Aorta (tissue), 5 donors: ENCODE measurements around the gene SCN2A. TPM values are rescaled to one million over a fixed set of nuclear protein-coding genes. Genes with fewer than 3 reads are reported as not detected.

Experiments used
- ATAC-seq: fragments of 200-7000 bp; cut with Tn5 transposase; one replicate; pipeline ENCODE4 v1.9.1; 2022; ENCODE audit warnings: moderate library complexity; ENCODE audit not compliant: low FRiP score
- DNase-seq, 2 donors: peaks; one replicate each; pipeline ENCODE4 v3.0.0-alpha.2; 2020
- H3K27ac ChIP-seq, 2 donors: one replicate each; pipeline ENCODE4 v1.5.1; 2013; ENCODE audit warnings: low read length in 2 of 2, mild to moderate bottlenecking in 2 of 2, moderate library complexity in 2 of 2, control low read depth in 1 of 2, inconsistent platforms in 1 of 2, low read depth in 1 of 2
- H3K27me3 ChIP-seq, 2 donors: one replicate each; pipeline ENCODE4 v1.6.1; 2013; ENCODE audit warnings: control low read depth in 1 of 2, low read length in 1 of 2, mild to moderate bottlenecking in 1 of 2, moderate library complexity in 1 of 2; ENCODE audit not compliant: insufficient read depth in 2 of 2, control insufficient read depth in 1 of 2
- H3K36me3 ChIP-seq, 2 donors: one replicate each; pipeline ENCODE4 v1.6.1; 2013; ENCODE audit warnings: control low read depth in 1 of 2, low read length in 1 of 2, mild to moderate bottlenecking in 1 of 2; ENCODE audit not compliant: insufficient read depth in 2 of 2, control insufficient read depth in 1 of 2
- H3K4me1 ChIP-seq, 2 donors: one replicate each; pipeline ENCODE4 v1.6.1; 2013; ENCODE audit warnings: low read length in 2 of 2, control low read depth in 1 of 2, mild to moderate bottlenecking in 1 of 2, moderate library complexity in 1 of 2; ENCODE audit not compliant: insufficient read depth in 2 of 2, control insufficient read depth in 1 of 2
- H3K4me3 ChIP-seq, 2 donors: one replicate each; pipeline ENCODE4 v1.5.1; 2013; ENCODE audit warnings: low read length in 2 of 2, control low read depth in 1 of 2, mild to moderate bottlenecking in 1 of 2
- H3K9me3 ChIP-seq: one replicate; pipeline ENCODE4 v1.6.1; 2013; ENCODE audit warnings: mild to moderate bottlenecking, low read length; ENCODE audit not compliant: control insufficient read depth
- WGBS, 2 donors: extraction: QIAGEN DNeasy Blood & Tissue Kit; methylation state at CpG; one replicate each; pipeline ENCODE4 v1.1.7; 2013; 5-methylcytosine and 5-hydroxymethylcytosine counted together
- intact Hi-C, 2 donors: fragments of 100-400 bp; cut with DNase I; formaldehyde crosslinking; loops; one replicate each; pipeline versions ENCODE4 v1.14.2 to v1.15.0; 2022
- polyA plus RNA-seq, 2 donors: library from polyadenylated mRNA; stranded (reverse); fragments of 200-250 nt; gene quantifications; one replicate each; pipeline ENCODE4 v1.2.3, GENCODE V29; 2013
- total RNA-seq, 2 donors: library from RNA; stranded (reverse); fragmentation: NEBNext Ultra II Directional; extraction: Animal tissue kit (Norgen Biotek cat#: 25700); gene quantifications; one replicate each; pipeline ENCODE4 v1.2.1, GENCODE V29; 2021
- donor health status: healthy with polysubstance abuse.
- donor health status: Bipolar disorder and iron deficiency.
- donor health status: DM: no; HTN: no; CAD: no.
- donor health status: DM: no; HTN: no; CAD: no.
- donor health status: DM: yes; HTN: yes; CAD: no.

Gene SCN2A
- total and polyA plus RNA-seq, 4 donors, result 0.15 to 0.81 (median 0.63) TPM; not detected in 1

DNA sequence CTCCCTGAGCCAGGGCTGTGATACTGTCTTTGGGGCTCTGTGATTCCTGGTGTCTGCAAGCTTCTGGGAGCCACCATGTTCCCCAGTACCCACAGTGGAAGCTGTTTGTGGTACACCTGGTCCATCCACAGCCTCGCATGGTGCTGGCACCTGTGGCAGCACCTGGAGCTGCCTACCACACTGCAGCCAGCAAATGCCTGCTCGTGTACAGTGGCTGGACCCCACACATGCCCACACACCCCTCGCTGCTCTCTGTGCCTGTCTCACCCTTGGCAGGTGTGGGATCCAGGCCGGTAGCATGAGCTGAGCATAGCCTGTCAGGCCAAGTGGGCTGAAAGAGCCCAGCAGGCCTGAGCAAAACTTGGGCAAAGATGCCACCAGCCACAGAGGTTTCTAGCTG is 188.5 kb downstream of the SCN2A start:
- Histone ChIP-seq H3K27ac (no peak overlapping the region), H3K36me3 (no peaks in the 10 kb centered on the region), H3K4me1 (no peaks in the 10 kb centered on the region), H3K9me3 (peaks cover 4% of the 10 kb centered on the region), H3K4me3 (no peak overlapping the region), H3K27me3 (no peaks in the 10 kb centered on the region)
- no peak for DNase-seq
- intact Hi-C loops, result no loop called here
- no peak for ATAC-seq
- WGBS, 2 donors, result 90 to 92% methylated on average over 4 of the region's 4 CpGs

DNA sequence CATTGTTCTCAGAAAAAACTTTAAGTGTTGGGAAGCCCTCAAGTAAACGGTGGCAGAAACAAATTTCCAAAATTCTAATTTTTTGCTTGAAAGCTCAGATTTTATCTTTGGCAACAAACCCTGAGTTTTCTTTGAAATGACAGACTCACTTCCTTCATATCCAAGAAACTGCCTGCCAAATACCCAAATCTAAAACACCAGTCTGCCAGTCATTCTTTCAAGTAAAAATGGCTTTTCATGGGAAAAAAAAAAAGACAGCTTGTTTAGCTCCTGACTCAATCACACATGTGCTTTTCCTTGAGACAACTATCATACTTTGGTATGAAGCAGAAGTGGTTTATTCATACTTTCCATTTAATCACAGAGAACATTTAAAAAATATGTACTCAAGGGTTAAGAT is 189.7 kb downstream of the SCN2A start:
- H3K27ac ChIP-seq, result no peak overlapping the region
- ATAC-seq, result no peak

GRCh38 chr2:165431014-165431413 is 191.8 kb downstream of the SCN2A start:
- no peaks in the 10 kb centered on the region for H3K27me3 ChIP-seq
- H3K36me3 ChIP-seq, result no peaks in the 10 kb centered on the region
- intact Hi-C loops, result no loop called here
- DNase-seq, result no peak
- no peaks in the 10 kb centered on the region for H3K9me3 ChIP-seq
- no peak overlapping the region for H3K27ac ChIP-seq
- no peak overlapping the region for H3K4me3 ChIP-seq
- H3K4me1 ChIP-seq, result no peaks in the 10 kb centered on the region
- no peak for ATAC-seq

More for the DNA sequence above, 189.7 kb downstream of the SCN2A start:
- intact Hi-C loops, result no loop called here
- Histone ChIP-seq H3K36me3 (no peaks in the 10 kb centered on the region), H3K4me3 (no peak overlapping the region), H3K27me3 (no peaks in the 10 kb centered on the region), H3K9me3 (no peaks in the 10 kb centered on the region), H3K4me1 (no peaks in the 10 kb centered on the region)
- DNase-seq, result no peak
- 3 to 6% methylated on average over 1 of the region's 1 CpG for WGBS, 2 donors

DNA sequence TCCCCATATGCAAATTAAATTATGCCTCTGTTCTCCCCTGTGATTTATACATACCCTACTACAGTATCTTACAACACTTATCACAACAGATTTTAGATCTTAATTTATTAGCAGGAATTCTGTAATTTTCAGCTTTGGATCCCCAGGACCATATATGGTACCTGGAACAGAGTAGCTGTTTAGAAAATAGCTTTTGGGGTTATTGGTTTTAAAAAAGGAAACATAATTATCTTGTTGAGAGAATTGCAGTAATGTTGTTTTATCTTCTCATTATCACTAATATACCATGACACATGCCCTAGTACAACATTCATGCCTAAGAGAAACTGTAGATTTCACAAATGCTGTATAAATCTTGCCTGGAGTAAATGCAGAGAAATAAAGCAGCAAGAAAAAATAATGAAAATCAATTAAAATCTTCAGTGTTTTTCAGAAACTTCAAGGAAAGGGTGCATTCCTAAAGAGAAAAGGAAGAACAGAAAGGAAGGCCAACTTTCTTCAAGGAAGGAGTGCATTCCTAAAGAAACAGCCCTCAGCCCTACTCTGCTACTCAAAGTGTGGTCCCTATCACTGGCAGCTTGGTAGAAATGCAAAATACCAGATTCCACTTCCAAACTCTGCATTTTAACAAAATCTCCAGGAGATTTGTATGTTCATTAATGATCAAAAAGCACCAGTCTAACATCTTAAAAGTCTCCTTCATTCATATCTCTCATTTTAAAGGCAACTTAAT is 193.2 kb downstream of the SCN2A start:
- Histone ChIP-seq H3K27me3 (no peaks in the 10 kb centered on the region), H3K36me3 (no peaks in the 10 kb centered on the region), H3K4me3 (no peak overlapping the region), H3K9me3 (no peaks in the 10 kb centered on the region), H3K27ac (no peak overlapping the region), H3K4me1 (no peaks in the 10 kb centered on the region)
- intact Hi-C loops, result no loop called here
- no peak for DNase-seq
- ATAC-seq, result no peak

DNA sequence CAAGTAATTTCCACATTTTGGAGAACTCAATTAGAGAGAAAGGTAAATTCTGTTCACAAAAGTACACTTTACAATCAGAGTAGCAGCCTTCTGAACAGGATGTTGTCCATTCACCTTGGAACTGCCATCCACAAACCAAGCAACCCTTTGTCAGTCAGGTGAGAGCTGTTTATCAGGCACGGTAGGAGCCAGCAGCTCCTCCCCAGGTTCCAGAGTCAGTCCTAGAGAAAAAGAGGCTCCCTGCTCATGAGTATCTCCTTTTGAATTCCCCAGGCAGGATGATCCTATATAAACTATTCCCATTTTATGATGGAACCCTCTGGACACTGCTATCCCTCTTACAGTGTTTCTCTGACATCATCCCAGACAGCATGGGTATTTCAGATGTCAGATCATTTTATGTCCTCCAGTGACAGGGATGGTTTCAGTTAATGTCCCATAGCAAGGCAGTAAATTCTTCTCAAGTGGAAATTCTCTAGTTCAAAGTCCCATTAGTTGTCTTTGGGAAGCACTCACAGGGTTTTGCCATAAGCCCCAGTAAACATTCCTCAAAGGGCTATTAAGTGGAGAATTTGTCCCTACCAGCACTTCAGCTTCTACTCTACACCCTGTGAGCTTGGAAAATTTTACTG is 195.8 kb downstream of the SCN2A start:
- Histone ChIP-seq H3K27ac (no peak overlapping the region), H3K4me1 (no peaks in the 10 kb centered on the region), H3K9me3 (no peaks in the 10 kb centered on the region), H3K36me3 (no peaks in the 10 kb centered on the region), H3K27me3 (no peaks in the 10 kb centered on the region), H3K4me3 (no peak overlapping the region)
- intact Hi-C loops, result no loop called here
- 63 to 82% methylated on average over 1 of the region's 1 CpG for WGBS, 2 donors
- ATAC-seq (no peak), DNase-seq (no peak)

- WGBS, 2 donors, result 65 to 75% methylated on average over 1 of the region's 1 CpG
- intact Hi-C loops, result no loop called here
- H3K4me1 ChIP-seq, result no peaks in the 10 kb centered on the region
- no peaks in the 10 kb centered on the region for H3K27me3 ChIP-seq
- DNase-seq (no peak), ATAC-seq (no peak)
- no peak overlapping the region for H3K27ac ChIP-seq
- H3K4me3 ChIP-seq, result no peak overlapping the region
- H3K36me3 ChIP-seq, result no peaks in the 10 kb centered on the region
- no peaks in the 10 kb centered on the region for H3K9me3 ChIP-seq
These were observed 196.4 kb downstream of the SCN2A start for GRCh38 chr2:165435611-165436010.

DNA sequence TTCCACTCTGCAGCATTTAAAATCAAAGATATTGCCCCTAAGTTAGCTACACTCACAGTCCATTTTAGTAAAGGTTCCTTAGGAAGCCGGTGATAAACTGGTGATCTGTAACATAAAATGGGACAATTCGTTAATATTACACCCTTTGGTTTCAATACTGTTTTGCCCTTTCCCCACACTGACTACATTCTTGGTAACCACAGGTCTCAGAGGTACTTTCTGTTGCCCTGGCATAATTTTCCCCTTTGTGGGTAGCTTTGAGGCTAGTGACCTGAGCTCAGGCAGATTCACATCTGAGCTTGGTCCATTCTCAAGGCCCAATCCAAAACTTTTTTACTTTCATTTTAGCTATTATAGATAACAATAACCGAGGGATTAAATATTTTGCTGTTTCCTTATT is 197.3 kb downstream of the SCN2A start:
- ATAC-seq, result no peak
- WGBS, 2 donors, result 85 to 87% methylated on average over 3 of the region's 3 CpGs
- H3K27me3 ChIP-seq, result no peaks in the 10 kb centered on the region
- no peak overlapping the region for H3K27ac ChIP-seq
- DNase-seq, result no peak
- intact Hi-C loops, result no loop called here
- H3K9me3 ChIP-seq, result no peaks in the 10 kb centered on the region
- no peak overlapping the region for H3K4me3 ChIP-seq
- H3K4me1 ChIP-seq, result no peaks in the 10 kb centered on the region
- H3K36me3 ChIP-seq, result no peaks in the 10 kb centered on the region

DNA sequence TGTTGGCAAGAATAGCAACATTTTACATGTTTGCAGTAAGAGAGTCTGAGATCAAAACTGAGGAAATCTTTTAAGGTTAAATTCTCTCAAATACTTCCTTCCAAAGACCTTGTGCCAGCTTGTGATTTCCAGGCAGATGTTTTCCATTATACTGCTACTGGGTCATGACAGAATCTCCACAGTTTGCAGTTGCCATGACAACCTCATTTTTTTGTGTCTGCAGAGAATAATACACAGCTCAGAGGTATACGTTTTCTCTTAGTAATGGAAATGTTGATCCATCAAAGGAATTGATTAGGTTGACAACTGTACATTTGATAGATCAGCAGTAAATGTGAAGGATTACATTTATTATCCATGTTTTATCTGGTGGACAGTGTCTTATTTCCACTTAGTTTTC is 201.2 kb downstream of the SCN2A start:
- no peak for ATAC-seq

More for the DNA sequence above, 201.2 kb downstream of the SCN2A start:
- Histone ChIP-seq H3K27me3 (no peaks in the 10 kb centered on the region), H3K4me3 (no peak overlapping the region), H3K4me1 (no peaks in the 10 kb centered on the region), H3K27ac (no peak overlapping the region), H3K9me3 (no peaks in the 10 kb centered on the region), H3K36me3 (no peaks in the 10 kb centered on the region)
- WGBS, 2 donors, result 2 to 6% methylated on average over 1 of the region's 1 CpG
- DNase-seq, result no peak
- intact Hi-C loops, result no loop called here
